HG02759 (cell line): Measurements from ENCODE around the gene CT45A2.
"Not testable (repeated sequence)": the region's sequence is repeated elsewhere in the genome, so short reads cannot be mapped to it uniquely, and the experiment has no call there.

Source experiments
- ATAC-seq: cut with Tn5 transposase; IDR thresholded peaks from one replicate; pipeline ENCODE4 v1.9.1; 2021; ENCODE audit warnings: mild to moderate bottlenecking, moderate library complexity; ENCODE audit not compliant: unreplicated experiment

The CT45A2 gene

GRCh38 chrX:135819912-135820311, at the start of gene CT45A2:
CT45A2 (minus strand) TSS chrX:135820012; CDS start chrX:135816265, 3,747 bp downstream.
- ATAC-seq: not testable (repeated sequence)

- ATAC-seq: not testable (repeated sequence)
Observed at GRCh38 chrX:135854438-135854837, 34.6 kb upstream of the CT45A2 start, which contains the start of gene CT45A8. CT45A8 (minus strand) TSS chrX:135854538; CDS start chrX:135850783, 3,755 bp downstream.

GRCh38 chrX:135837180-135837579, 17.4 kb upstream of the CT45A2 start, which contains the start of gene CT45A7:
CT45A7 (minus strand) TSS chrX:135837280; CDS start chrX:135833533, 3,747 bp downstream.
- ATAC-seq: not testable (repeated sequence)

GRCh38 chrX:135802687-135803086, 17.1 kb downstream of the CT45A2 start, which contains the start of gene CT45A6:
CT45A6 (minus strand) TSS chrX:135802787; CDS start chrX:135798993, 3,794 bp downstream.
- ATAC-seq: not testable (repeated sequence)

GRCh38 chrX:135785403-135785802, 34.4 kb downstream of the CT45A2 start, which contains the start of gene CT45A5:
CT45A5 (minus strand) TSS chrX:135785503; CDS start chrX:135781729, 3,774 bp downstream.
- not testable (repeated sequence) for ATAC-seq

- ATAC-seq: not testable (repeated sequence)
Observed at GRCh38 chrX:135768091-135768490, 51.7 kb downstream of the CT45A2 start, which contains the start of gene CT45A3. CT45A3 (minus strand) TSS chrX:135768191; CDS start chrX:135764444, 3,747 bp downstream.
